ENCODE data around the gene VAC14.

- TF ChIP-seq, protein P1, sequence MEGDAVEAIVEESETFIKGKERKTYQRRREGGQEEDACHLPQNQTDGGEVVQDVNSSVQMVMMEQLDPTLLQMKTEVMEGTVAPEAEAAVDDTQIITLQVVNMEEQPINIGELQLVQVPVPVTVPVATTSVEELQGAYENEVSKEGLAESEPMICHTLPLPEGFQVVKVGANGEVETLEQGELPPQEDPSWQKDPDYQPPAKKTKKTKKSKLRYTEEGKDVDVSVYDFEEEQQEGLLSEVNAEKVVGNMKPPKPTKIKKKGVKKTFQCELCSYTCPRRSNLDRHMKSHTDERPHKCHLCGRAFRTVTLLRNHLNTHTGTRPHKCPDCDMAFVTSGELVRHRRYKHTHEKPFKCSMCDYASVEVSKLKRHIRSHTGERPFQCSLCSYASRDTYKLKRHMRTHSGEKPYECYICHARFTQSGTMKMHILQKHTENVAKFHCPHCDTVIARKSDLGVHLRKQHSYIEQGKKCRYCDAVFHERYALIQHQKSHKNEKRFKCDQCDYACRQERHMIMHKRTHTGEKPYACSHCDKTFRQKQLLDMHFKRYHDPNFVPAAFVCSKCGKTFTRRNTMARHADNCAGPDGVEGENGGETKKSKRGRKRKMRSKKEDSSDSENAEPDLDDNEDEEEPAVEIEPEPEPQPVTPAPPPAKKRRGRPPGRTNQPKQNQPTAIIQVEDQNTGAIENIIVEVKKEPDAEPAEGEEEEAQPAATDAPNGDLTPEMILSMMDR (IDR thresholded peaks at IDR 0.05), result no peak
- TF ChIP-seq EZH2phosphoT487 (IDR thresholded peaks at IDR 0.05), result no peak
These were observed 23.0 kb downstream of the VAC14 start for GRCh38 chr16:70777973-70778406.
